Measurements from ENCODE around the gene LBP.
"Not testable (repeated sequence)": the region's sequence is repeated elsewhere in the genome, so short reads cannot be mapped to it uniquely, and the experiment has no call there.

Gene LBP, protein sequence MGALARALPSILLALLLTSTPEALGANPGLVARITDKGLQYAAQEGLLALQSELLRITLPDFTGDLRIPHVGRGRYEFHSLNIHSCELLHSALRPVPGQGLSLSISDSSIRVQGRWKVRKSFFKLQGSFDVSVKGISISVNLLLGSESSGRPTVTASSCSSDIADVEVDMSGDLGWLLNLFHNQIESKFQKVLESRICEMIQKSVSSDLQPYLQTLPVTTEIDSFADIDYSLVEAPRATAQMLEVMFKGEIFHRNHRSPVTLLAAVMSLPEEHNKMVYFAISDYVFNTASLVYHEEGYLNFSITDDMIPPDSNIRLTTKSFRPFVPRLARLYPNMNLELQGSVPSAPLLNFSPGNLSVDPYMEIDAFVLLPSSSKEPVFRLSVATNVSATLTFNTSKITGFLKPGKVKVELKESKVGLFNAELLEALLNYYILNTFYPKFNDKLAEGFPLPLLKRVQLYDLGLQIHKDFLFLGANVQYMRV

DNA sequence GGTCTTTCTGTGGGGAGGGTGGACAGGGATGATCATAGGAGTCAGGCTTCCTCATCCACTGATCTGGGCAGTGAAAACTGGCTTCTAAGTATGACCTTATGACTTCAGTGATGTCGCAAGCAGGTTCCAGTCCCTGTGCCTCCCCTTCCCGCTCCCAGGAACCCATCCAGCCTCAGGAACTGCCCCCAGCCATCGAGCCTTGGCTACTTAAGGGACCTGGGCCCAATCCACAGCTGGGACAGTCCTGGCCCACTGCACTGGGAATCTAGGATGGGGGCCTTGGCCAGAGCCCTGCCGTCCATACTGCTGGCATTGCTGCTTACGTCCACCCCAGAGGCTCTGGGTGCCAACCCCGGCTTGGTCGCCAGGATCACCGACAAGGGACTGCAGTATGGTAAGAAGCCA lies at the start of gene LBP:
Gene LBP, plus strand, starts transcription at position 236 of the 405 bp plus-strand sequence. Its CDS starts 35 bp downstream, at position 271.
- DNase-seq (ENCODE audit: low read depth), result no peak

DNA sequence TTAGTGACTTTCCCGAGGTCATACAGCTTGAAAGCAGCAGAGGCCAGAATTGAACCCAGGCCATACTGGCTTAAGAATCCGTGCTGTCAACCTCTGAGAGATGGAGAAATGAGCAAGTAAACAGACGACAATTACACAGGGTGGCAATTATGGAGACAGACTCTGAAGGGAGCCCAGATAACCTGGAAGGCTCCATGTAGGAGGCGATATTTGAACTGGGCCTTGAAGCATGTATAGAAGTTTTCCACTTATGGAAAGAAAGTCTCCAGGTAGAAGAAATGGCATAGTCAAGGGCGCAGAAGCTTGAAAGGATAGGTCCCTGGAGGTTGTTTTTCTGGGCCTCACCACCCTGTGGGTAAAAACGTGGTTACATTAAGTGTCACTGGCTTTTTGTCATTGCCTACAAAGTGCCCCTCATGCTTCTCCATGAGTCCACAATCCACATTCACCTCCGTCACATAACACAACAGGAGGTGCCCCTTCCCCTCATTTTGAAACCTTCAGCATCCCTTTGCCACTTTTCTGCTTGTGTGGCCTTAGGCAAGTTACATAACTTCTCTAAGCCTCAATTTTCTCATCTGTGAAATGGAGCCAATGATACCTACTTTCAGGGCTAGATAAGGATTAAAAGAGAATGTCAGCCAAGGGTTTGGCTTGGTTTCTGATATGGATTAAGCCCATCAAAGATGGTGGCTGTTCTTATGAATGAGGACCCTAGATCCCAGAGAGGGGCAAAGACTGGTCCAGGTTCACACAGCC lies 48.2 kb upstream of the LBP start:
- DNase-seq (ENCODE audit: low read depth), result no peak

DNA sequence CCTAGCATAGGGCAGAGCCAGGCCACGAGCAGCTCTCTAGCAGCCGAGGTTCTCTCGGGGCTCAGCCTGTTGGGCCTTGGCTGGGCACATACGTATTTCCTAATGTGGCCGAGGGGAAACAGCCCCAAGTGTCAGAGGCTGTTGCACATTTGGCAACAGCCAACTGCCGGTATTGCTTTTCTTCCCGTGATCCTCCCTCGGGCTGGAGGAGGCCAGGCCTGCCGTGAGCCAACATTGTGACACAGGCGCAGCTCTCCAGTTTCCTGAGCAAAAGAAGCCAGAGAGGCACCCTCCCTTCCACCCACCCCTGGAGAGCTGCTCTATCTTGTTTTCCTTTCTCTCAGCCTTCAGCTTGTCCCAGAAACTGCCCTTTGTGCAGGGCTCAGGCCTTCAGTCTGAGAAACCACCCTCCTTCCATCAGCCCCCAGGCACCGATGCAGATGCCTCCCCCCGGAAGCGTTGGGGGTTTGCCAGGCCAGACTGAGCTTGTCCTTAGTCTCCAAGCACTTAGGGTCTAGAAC lies 47.5 kb upstream of the LBP start:
- no peak for DNase-seq (ENCODE audit: low read depth)

DNA sequence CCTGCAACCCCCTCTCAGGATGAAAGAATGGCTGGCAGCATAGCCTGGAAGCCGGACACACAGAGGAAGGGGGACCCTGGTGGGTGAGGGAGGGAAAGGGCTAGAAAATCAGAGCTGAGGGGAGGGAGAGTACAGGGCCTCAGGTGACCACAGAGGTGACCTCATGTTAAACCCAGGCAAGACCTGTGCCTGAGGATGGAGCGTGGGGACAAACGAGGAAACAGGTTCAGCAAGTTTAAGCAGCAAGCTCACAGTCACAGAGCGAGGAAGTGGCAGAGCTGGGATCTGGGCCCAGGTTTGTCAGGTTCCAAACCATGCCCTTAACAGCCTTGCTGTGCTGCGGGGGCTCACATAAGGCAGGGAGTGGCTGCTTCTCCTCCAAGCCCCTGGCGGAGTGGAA lies 46.3 kb upstream of the LBP start:
- no peak for DNase-seq (ENCODE audit: low read depth)

DNA sequence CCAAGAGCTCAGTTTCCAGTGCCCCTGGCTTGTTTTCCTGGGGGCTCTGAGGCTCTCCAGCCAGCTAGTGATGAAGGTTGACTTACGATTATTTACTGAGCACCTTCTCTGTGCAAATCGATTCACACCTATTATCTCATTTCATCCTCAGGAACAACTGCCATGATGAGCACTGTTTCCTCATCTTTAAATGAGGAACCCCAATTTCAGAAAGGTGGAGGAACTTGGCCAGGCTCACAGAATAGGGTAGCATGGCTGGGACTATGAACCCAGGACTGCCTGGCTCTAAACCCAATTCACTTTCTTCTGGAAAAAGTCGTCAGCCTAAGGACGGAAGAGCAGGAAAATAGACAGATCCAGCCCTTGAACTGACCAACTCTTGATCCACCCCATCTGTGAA lies 45.8 kb upstream of the LBP start:
- DNase-seq (ENCODE audit: low read depth), result no peak

DNA sequence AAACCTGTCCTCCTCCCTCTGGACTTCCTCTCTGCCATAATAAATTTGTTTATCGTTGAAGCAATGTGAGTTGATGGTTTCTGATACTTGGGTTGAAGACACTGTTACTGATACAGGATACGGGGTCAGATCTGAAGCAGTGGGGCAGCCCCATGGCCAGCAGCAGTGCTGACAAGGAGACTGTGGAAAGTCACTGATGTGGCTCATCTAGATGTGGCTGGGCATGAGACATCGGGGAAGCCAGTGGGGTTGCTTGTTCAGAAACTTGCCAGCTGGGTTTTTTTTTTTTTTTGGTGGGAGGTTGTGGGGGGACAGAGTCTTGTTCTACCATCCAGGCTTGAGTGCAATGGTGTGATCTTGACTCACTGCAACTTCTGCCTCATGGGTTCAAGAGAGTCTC lies 45.0 kb upstream of the LBP start:
- DNase-seq (ENCODE audit: low read depth), result no peak

DNA sequence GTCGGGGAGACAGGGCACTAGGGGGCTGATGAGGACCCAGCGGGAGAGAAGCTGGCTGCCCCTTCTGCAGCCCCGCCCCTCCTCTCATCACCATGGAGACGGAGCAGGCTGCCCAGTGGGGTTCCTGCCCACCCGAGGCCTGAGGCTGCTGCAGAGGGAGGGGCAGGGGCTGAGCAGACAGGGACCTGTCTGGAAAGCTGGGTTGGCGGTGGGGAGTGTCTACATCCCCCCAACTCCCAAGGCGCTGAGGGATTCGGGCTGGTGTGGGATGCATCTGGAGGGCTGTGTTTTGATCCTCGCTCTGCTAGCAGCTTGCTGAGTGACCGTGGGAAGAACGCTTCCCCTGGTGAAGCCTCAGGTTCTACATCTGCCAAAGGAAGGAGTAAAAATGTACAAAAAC lies 43.5 kb upstream of the LBP start:
- no peak for DNase-seq (ENCODE audit: low read depth)

DNA sequence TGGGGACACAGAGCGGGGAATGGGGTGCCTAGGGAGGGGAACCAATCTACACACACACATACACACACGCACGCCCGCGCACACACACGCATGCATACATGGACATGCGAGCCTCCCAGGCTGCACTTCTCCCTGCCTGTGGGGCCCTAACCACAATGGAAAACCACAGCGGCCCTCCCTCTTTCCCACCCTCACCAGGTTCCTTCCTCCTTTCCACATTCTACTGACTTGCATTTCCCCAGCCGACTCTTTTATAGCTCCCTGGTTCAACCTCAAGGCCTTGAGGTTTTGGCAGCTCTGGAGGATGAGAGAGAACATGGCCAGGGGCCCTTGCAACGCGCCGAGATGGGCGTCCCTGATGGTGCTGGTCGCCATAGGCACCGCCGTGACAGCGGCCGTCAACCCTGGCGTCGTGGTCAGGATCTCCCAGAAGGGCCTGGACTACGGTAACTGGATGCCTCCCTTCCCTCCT lies 42.3 kb upstream of the LBP start, which contains the start of gene BPI:
Gene BPI, plus strand, starts transcription at position 249 of the 472 bp plus-strand sequence. Its CDS starts 68 bp downstream, at position 317.
- no peak for DNase-seq (ENCODE audit: low read depth)

DNA sequence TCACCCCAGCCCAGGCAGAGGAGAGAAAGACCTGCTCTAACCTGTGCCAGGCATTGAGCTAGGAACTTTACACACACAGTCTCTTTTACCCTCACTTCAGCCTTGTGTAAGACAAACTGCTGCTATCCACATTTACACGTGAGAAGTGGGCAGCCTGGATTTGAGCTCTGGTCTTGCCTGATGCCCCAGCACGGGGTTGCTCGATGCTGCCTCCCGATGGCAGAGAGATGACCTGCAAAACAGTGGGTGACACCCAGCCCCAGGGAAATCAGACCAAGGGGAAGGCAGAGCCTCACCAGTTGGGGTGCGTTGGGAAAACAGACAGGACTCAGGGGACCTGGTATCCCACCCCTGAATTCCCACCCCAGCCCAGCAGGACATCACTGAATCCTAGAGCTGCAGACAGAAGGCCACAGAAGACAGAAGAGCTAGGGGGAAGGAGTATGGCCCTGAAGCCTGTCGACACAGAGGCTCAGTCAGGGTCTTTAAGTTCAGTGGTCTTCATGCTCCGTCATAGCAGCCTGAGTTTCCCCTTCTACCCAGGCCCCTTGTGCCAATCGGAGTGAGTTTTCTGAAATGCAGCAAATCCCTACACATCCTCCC lies 41.3 kb upstream of the LBP start:
- no peak for DNase-seq (ENCODE audit: low read depth)

DNA sequence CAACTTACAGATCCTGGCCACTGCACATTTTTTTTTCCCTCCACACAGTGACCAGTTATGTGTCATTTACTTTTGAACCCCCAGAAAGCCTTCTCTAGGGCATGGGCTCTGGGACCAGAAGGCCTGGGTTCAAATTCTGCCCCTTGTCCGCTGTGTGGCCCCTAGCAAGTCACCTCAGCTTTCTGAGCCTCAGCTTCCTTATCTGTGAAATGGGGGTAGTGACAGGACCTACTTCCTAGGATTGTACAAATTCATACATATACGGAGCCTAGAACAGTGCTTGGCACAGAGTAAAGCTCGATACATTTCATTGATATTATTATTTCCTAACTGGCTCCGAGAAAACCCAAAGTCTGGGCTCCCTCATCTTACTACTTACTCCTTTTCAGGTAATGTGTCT lies 40.7 kb upstream of the LBP start:
- no peak for DNase-seq (ENCODE audit: low read depth)

DNA sequence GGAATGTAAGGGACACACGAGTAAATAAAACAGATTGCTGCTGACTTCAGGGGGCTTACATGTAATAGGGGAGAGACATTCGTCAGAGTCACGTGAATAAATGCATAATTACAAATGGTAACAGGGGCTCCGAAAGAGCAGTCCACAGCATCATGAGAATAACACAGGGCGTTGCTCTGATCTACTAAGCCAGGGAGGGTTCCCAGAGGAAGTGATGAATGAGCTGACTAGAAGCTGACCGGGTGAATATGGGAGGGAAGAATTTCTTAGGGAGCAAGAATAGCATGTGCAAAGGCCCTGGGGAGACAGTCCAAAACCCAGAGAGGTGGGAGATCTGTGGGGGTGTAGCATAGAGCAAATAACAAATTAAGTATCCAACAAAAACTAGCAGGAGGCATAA lies 39.9 kb upstream of the LBP start:
- no peak for DNase-seq (ENCODE audit: low read depth)

DNA sequence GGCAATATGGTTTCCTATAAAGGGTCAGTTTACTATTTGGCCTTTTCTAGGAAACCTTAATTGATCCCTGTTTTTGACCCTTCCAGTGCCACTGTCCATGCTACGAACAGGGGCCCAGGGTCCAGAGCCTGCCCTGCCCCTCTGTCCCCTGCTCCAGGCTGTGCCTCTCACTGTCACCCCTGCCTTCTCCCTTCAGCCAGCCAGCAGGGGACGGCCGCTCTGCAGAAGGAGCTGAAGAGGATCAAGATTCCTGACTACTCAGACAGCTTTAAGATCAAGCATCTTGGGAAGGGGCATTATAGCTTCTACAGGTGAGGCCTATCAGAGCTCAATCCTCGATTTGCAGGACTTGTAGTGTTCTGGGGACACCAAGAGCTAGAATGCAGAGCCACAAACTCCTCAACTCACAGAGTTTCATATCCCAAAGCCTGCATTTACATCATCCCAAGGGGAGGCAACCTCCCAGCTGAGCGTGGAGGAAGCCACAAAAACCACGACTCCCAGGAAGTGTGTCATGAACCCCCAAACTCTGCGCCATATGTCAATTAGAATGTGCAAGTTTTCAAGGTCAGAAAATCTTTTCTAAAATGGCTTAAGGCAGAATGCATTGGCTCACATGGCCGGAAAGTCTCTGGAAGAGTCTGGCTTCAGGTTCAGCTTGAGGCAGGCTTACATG lies 38.8 kb upstream of the LBP start:
- no peak for DNase-seq (ENCODE audit: low read depth)

DNA sequence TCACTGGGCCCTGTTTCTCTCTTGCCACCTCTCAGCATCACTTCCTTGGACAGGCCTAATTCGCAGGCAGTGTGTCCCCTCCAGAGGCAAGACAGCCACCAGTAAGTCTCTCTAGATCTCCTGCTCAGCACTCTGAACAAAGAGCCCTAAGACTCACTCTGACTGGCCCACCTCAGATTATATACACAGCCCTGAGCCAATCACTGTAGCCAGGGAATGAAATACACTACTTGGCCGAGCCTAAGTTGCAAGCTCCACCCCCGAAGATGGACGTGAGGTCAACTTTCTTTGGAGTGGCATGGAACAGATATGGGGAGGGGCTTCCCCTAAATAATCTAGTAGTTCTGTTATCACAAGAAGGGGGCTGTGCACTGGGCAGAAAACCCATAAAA lies 38.2 kb upstream of the LBP start:
- DNase-seq (ENCODE audit: low read depth), result no peak

DNA sequence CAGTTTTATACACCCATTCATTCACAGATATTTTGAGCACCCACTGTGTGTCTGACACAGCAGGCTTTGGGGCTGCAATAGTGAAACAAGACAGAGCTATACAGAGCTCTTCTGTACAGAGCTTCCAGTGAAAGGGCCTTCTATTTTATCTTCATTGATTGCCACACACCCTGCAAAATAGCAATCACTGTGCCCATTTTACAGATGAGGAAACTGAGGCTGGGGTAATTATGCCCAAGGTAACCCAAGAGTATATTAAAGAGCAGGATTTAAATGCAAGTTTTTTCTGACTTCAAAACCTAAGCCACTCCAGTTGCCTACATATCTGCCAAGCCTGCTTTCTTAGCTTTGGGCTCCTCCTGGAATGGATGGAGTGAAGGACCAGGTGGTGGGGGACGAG lies 37.8 kb upstream of the LBP start:
- DNase-seq (ENCODE audit: low read depth), result no peak

DNA sequence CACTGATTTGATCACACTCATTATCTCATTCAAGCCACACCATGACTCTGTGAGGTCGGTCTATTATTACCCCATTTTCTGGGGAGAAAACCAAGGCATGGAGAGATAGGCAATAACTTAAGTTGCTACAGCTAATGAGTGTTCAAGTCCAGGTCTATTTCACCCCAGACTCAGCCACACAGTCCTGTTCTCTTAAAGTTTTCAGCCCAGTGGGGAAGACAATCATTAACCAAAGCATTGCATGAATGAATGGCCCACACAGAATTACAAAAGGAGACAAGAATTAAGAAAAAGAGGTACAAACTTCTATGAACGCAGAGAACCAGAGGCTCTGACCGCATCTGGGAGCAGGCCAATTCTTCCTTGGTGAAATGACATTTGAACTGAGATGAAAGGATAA lies 35.2 kb upstream of the LBP start:
- no peak for DNase-seq (ENCODE audit: low read depth)

DNA sequence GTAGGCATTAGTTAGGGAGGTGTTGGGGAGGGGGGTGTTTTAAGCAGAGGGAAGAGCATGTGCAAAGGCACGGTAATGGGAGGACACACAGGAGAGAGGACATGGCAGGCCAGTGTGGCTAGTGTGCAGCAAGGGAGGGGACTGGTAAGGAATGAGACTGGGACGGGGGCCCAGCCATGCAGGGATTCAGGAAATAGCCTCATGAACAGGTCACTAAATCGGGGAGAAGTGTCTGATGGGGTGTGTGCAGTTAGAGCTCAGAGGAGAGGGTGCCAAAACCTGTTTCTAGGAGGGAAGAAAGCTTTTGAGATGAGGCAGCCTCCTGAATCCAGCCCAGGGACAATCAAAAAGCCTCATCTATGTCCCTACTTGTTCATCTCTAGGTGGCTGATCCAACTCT lies 34.8 kb upstream of the LBP start:
- DNase-seq (ENCODE audit: low read depth), result no peak

DNA sequence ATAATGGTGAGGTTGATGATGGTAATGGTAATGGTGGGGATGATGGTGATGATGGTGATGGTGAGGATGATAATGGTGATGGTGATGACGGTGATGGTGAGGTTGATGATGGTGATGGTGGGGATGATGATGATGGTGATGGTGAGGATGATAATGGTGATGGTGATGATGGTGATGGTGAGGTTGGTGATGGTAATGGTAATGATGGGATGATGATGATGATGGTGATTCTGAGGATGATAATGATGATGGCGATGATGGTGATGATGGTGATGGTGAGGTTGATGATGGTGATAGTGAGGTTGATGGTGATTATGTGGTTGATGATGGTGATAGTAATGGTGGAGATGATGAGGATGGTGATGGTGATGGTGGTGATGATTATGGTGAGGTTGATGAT lies 32.6 kb upstream of the LBP start:
- DNase-seq (ENCODE audit: low read depth), result no peak

DNA sequence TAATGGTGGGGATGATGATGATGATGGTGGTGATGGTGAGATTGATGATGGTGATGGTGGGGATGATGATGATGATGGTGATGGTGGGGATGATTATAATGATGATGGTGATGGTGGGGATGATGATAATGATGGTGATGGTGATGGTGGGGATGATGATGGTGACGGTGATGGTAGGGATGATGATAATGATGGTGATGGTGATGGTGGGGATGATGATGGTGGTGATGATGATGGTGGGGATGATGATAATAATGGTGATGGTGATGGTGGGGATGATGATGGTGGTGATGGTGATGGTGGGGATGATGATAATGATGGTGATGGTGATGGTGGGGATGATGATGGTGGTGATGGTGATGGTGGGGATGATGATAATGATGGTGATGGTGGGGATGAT lies 31.9 kb upstream of the LBP start:
- not testable (repeated sequence) for DNase-seq (ENCODE audit: low read depth)

DNA sequence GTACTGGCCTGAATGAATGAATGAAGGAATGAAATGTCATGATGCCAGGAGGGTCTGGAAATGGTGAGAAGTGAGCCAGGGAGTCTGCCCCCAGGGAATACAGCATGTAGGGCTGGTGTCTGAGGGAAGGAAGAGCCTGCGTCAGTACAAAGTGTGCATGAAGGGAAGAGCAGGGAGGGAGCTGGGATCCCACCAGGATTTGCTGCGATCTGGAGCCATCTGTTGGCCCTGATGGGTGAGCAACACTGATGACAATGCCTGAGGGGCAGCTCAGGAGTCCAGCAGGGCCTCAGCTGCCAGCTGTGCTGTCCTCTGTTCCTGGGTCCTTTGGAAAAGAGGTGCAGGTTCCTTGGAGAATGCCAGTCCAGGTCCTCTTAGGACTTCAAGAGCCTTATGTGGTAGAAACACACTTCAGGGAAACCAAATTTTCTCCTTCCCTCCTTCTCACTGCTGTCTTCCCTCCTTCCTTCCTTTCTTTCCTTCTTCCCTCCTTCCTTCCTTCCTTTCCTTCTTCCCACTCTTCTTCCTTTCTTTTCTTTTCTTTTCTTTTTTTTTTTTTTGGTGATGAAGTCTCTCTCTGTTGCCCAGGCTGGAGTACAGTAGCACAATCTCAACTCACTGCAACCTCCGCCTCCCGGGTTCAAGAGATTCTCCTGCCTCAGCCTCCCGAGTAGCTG lies 30.9 kb upstream of the LBP start:
- DNase-seq (ENCODE audit: low read depth), result no peak

DNA sequence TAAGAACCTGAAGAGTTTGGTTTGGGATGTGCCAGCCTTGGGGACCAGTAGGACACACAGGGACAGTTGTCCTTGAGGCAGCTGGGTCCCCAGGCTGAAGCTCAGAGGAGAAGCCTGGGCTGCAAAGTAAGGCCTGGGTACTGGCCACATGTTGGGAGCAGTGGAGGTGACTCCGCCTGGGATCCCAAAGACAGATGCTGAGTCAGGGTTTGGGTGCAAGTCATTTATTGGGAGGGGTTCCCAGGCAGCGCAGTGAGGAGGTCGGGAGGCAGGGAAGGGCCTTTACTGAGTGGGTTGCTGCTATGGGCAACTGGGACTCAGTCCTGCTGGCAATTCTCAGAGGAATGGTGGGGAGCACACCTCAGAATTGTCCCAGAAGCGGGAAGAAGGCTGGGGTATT lies 29.9 kb upstream of the LBP start:
- no peak for DNase-seq (ENCODE audit: low read depth)

DNA sequence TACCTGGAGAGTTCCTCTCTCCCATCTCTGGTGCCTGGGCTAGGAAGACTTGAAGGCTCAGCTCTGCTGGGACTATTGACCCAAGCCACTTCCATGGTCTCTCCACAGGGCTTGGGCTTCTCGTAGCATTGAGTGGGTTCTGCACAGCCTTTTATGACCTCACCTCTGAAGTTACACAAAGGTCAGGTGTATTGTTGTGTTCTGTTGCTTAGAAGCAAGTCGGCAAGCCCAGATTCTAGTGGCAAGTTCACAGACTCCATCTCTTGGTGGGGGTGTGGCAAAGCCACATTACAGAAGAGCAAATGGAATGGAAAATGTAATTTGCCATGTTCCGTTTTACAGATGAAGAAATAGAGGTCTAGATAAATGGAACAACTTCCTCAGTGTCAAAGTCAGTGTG lies 28.9 kb upstream of the LBP start:
- no peak for DNase-seq (ENCODE audit: low read depth)
